HG03457 (cell line): Measurements from ENCODE around the gene CUX1.
"Not testable (repeated sequence)": the region's sequence is repeated elsewhere in the genome, so short reads cannot be mapped to it uniquely, and the experiment has no call there.

Experiments used
- ATAC-seq: cut with Tn5 transposase; IDR thresholded peaks from one replicate; pipeline ENCODE4 v1.9.1; 2021; ENCODE audit warnings: moderate number of reproducible peaks; ENCODE audit not compliant: unreplicated experiment

CUX1 gene

DNA sequence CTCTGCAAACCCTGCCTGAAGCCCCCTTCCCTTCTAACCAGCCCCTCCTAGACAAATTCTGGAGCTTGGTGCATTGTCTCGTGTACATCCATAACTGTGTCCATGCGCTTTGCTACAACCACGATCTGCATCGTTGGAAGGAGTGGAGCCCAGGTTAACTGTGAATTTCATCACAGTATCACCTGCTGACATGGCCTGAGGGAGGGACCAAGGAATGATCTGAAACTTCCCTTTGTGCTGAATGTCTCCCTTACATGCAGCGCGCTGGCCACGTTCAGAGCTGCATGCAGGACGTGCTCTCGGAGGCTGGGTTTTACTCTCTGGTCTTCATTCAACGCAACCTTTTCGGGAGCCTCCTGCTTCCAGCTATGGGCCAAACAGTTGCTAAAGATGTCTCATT, 222.3 kb downstream of the CUX1 start:
- no peak for ATAC-seq

DNA sequence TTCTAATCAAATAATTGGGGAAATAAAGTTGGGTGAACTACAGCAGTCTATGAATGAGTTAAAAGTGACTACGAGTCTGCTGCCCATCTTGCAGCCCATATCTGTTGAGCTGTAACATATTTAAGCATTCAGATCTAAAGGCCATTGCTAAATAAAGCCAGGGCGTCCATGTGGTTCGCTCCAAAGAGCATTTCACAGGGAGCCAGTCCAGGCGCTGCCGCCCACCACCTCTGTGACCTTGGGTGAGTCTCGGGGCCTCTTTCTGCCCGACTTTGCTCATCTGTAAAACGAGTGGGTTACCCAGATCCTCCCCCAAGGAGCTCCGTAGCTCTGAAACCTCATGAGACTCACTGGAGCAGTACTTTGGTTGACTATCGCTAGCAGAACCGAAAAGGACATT, 223.1 kb downstream of the CUX1 start:
- no peak for ATAC-seq

DNA sequence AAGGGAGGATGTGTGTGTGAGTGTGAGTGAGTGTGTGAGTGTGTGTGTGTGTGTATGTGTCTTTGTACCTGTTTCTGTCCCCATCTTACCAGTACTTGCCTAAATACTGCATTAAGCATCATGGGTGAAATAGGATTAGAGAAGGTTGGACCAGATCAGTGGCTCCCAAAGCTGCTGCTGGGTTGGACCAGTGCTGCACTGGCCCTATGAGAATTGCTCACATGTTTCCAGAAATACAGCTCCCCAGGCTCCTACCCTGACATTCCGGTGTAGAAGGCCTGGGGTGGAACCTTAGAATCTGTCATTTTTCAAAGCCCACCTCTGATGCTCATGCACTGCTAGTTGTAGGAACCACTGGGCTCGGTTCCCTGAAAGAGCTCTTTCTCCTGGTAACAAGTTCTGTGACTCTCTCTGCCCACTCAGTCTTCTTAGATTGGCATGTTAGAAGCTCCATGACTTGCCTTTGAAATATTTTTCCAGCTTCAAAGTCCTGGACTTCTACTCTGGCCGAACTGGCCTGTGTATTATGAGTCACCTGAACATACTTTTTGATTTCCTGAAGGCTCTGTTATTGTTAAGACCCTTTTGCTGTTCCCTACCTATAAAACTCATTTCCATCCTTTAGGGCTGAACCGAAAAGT, 224.7 kb downstream of the CUX1 start:
- no peak for ATAC-seq

DNA sequence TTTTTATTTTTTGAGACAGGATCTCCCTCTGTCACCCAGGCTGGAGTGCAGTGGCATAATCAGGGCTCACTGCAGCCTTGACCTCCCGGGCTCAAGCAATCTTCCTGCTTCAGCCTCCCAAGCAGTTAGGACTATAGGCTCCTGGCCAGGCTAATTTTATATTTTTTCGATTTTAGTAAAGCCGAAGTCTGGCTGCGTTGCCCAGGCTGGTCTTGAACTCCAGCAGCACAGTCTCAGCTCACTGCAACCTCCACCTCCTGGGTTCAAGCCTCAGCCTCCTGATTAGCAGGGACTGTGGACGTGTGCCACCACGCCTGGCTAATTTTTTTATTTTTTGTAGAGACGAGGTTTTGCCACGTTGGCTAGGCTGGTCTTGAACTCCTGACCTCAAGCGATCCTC, 225.4 kb downstream of the CUX1 start:
- ATAC-seq, result not testable (repeated sequence)

DNA sequence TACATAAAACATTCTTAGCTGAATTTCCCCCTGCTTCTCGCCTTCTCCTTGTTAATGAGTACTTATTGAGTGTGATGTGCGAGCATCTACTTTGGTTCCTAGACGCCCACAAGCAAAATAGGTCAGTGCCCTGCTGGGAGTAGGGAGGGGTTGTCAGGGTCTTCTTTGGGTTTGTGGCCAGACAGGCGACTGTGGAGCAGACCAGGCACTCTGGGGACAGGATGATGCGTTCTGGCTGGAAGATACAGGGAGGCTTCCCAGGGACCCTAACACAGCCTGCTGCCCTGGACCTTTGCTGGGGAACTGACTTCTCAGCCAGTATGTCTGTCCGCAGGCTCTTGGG, 227.2 kb downstream of the CUX1 start:
- no peak for ATAC-seq

DNA sequence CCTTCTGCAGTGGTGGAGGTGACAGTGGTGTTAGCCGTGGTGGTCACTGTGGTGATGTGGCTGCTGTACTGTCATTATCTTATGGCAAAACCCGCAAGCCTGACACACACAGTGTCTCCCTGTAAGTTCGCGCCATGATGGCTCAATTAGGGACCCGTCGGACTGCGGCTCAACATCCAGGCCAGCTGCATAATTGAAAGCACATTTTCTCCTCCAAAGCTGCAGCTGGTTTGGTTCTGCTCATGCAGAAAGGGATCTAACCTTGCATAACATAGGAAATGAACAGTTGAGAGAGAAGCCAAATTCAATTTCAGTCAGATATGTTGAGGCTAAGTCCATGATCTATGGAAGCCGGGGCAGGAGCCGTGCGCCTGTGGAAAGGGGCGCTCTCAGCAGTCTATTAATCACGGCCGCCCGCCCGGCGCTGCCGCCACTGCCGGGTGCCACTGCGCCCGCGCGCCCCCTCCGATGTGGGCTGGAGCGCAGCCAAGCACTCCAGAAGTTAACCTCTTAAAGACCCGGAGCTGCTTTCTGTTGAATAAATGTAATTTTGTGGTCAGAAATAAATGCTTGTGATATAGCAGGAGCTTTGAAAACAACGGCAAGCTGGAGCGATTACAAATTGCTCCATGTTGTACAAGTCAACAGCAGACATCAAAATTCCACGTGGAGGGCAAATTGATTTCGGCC, 227.7 kb downstream of the CUX1 start:
- ATAC-seq, result no peak

DNA sequence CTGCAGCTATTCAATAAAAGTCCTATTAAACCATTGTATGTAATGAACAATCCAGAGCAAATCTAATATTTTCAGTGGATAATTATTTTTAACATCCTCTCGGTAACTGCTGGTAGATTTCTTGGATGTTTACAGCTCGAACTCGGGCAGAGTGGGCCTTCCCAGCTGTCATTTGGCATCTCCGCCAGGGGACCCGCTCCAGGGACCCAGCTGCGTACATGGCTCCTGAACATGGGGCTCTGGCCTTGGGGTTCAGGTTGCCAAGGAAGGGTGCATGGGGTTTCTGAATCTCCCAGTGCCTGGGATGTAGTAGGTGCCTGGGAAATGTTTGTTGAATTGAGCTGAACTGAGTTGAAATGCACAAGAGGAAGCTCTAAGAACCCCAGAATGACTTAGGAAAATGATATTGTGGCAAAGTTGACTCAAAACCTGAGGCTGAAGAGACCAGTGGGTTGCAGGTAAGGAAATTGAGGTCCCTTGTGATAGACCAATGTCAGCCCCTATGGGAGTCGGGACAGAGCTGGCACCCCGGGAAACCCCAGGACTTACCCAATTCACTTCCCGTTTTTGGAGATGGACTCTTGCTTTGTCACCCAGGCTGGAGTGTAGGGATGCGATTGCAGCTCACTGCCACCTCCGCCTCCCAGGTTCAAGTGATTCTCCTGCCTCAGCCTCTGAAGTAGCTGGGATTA, 228.4 kb downstream of the CUX1 start:
- ATAC-seq, result no peak

DNA sequence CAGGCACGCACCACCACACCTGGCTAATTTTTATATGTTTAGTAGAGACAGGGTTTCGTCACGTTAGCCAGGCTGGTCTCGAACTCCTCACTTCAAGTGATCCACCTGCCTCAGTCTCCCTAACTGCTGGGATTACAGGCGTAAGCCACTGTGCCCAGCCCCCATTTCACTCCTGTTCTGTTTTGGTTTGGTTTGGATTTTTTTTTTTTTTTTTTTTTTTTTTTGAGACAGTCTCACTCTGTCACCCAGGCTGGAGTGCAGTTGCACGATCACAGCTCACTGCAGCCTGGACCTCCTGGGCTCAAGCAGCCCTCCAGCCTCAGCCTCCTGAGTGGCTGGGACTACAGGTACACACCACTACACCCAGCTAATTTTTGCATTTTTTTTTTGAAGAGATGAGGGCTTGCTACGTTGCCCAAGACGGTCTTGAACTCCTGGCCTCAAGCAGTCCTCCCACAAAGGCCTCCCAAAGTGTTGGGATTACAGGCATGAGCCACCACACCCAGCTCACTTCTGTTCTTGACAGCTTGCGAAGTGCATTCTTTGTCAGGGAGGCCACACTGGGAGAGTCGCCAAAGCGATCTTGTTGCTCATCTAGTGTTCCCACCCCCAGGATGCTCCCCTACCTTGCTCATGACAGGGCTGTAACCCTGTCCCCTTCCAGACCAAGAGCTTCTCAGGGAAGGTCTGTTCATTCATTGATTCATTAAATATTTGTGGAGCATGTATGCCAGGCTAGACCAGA, 229.1 kb downstream of the CUX1 start:
- ATAC-seq, result no peak

DNA sequence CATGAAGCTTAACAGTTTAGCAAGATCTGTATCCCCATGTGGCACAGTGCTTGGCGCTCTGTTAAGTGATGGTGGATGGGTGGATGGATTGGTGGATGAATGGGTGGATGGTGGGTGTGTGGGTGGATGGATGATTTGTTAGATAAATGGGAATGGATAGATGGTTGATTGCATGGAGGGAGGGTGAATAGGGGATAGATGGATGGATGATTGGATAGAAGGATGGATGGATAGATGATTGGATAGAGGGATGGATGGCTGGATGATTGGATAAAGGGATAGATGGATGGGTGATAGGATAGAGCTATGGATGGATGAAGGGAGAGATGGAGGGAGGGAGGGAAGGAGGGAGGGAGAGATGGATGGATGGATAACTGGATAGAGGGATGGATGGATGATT, 229.7 kb downstream of the CUX1 start:
- no peak for ATAC-seq

DNA sequence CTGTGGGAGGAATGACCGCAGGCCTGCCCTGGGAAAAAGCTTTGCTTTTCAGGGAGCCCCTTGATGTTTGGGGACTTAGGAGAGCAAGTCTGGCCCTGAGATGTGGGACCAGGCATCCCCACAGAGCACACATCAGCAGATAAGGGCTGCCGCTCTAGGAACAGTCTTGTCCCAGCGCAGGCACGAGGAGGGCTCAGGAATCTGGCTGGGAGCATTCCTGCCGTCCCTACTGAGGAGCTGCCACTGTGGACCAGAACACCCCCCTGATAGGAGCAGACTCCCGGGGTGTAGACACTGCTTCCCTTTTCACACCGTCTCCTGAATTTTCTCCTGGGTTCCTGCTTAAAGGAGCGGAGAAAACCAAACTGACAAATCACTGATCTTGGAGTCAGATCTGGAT, 232.3 kb downstream of the CUX1 start:
- no peak for ATAC-seq

DNA sequence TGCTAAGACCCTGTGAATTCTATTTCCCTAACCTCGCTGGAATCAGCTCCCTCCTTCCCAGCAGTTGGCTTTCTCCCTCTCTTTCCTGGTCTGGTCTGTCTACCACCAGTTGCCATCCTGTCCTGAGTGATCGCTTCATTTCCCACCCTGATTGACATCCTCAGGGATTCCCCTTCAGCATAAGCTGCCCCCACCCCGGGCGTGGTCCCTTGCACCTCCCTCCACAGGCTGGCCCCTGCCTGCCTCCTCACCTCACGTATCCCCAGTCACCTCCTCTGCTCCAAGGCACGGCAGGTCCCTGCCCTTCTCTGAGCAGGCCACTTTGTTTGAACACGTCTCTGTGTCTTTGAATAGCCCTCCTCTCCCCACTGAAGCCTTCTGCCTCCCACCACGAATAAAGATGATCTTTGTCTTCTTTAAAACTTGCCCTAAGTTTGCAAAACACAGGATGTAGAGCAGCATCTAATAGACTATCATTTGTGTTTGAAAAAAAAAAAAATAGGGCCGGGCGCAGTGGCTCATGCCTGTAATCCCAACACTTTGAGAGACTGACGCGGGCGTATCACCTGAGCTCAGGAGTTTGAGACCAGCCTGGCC, 233.5 kb downstream of the CUX1 start:
- ATAC-seq, result no peak

DNA sequence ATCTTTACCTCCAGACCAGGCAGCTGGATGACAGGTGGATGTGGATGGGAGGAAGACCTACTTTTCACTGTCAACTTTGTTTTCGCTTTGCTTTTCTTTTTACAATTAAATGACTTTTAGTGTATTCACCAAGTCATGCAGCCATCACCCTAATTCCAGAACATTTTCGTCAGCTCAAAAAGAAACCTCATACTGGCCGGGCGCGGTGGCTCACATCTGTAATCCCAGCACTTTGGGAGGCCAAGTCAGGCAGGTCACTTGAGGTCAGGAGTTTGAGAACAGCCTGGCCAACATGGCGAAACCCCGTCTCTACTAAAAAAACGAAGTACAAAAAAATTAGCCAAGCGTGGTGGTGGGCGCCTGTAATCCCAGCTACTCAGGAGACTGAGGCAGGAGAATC, 234.3 kb downstream of the CUX1 start:
- ATAC-seq, result not testable (repeated sequence)

DNA sequence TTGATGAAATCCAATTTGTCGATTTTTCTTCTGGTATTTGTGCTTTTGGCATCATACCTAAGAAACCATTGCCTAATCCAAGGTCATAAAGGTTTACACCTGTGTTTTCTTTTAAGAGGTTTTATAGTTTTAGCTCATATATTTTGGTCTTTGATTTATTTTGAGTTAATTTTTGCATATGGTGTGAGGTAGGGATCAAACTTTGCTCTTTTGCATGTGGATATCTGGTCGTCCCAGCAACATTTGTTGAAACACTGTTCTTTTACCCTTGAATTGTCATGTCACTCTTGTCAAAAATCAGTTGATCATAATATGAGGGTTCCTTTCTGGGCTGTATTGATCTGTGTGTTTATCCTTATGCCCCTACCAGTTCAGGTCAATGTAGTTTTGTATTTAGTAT, 236.7 kb downstream of the CUX1 start:
- ATAC-seq, result no peak

DNA sequence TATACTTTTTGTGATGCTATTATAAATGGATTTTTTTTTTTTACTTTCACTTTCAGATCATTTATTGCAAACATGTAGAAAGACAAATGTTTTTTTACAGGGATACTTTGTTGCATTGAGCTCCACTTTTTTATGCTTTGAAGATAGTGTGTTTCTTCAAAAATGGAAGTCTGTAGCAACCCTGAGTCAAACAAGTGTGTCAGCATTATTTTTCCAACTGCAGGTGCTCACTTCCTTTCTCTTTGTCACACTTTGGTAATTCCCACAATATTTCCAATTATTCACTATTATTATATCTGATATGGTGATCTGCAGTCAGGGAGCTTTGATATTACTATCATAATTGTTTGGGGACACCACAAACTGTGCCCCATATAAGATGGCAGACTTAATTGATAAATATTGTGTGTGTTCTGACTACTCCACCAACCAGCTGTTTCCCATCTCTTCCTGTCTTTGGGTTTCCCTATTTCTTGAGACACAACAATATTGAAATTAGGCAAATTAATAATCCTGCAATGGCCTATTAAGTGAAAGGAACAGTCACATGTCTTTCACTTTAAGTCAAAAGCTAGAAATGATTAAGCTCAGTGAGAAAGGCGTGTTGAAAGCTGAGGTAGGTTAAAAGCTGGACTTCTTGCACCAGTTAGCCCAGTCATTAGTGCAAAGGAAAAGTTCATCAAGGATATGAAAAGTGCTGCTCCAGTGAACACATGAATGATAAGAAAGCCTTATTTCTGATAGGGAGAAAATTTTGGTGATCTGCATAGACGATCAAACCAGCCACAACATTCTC, 238.0 kb downstream of the CUX1 start:
- no peak for ATAC-seq

DNA sequence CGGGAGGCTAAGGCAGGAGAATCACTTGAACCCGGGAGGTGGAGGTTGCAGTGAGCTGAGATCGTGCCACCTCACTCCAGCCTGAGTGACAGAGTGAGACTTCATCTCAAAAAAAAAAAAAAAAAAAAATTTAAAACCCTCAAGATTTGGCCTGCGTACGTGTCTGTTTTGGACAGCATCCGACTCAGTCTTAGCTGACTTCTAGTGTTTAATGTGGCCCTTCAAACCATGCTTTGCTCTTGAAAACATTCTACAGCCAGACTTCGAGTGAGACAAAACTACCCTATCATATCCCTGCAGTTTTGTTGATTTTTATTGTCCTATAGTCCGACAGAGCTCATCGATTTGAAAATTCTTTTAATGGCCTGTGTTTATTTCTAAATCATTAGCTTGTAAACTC, 242.1 kb downstream of the CUX1 start:
- no peak for ATAC-seq

DNA sequence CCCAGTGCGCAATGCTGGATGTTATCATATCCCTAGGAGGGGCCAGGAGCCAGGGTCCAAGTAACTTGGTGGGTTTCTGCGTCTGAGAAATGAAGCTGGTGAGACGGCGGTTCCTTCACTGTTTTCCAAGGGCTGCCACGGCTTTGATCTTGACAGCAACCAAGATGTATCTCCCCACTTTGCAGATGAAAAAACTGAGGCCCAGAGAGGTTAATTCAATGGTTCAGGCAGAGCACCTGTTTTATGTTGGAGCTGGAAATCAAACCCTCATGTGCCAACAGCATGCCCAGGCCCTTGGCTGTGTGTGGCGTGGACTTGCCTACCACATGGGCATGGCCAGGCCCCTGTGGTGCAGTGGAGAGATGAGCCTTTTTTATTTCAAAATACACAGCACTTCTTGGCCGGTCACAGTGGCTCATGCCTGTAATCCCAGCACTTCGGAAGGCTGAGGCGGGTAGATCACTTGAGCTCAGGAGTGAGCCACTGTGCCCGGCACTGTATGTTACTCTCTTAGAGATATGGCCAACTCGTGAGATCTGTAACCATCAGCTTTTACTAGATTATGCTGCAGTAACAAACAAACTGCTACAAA, 244.0 kb downstream of the CUX1 start:
- no peak for ATAC-seq

DNA sequence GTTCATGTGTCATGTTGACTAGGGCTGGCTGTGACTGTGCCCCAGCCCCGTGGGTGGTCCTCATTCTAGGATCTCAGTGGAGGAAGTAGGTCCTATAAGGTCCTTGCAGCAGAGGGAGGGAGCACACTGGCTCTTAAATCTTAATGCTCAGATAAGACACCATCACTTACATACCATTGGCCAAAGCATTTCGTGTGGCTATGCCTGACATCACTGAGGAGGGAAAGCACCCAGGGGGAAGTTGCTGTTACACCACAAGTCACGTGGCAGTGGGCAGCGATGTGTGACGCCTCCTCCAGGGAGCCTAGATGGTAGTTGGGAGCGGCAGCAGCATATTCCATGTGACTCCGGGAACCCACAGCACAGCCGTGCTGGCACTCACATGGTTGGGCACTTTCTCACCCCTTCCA, 244.6 kb downstream of the CUX1 start:
- ATAC-seq, result peak; percentile 77

DNA sequence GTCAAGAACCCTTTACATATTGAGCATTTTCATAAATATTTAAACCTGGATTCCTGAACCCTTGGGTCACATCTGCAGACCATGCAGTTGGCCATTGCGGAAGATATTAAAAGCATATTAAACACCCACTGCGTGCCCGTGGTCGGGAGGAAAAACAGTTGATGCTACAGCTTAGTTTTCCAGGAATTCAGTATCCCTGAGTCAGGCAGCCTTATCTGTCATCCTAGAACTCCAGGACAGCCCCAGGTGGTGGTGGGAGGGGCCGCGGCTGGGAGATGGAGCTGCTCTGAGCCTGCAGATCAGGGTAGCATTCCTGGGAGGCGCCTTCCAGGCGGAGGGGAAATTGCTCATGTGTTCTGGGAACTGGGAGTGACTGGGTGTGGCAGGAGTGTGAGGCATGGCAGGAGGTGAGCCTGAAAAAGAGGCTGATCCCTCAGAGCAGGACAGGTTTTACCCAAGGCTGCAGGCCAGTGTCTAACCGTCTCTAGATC, 246.3 kb downstream of the CUX1 start:
- no peak for ATAC-seq

DNA sequence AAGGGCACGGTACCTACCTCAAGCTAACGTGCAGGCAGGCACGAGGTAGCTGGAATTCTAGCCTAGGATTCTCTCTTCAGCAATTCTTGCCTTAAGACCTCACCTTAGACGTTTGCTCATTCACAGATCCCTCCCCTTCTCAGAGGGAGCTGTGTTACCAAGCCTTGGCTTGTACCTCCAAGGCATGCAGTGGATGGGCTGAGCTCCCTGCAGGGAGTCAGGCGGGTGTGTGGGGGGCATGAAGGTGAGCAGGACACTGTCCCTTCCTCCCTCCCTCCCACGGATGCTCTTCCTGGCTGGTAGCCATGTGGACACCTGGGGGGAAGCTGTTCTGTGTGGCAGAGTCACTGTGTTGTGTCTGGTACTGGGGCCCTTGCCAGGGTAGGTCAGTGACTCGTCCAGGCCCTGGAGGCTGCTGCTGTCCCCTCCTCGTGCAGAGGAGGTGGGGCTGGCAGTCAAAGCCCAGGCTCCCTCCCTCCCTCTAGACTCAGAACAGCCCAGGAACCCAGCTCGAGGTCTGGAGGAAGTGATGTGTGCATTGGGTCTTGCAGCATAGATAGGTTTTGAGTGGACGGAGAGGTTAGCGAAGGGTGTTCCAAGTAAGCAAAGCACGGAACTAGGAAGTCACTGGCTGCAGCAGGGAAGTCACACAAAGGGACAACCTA, 247.1 kb downstream of the CUX1 start:
- ATAC-seq, result no peak
